Neural progenitor cell (in vitro differentiated cells): ENCODE results near the gene SMAP2. TPM values are rescaled to one million over a fixed set of nuclear protein-coding genes. Genes with fewer than 3 reads are reported as not detected.

Source experiments
- DNase-seq: peaks from one replicate; pipeline ENCODE4 v3.0.0-alpha.2; 2016; ENCODE audit warnings: low spot score
- H2AFZ ChIP-seq: fragments of 200-600 bp; sonication (generic); replicated peaks from 2 replicates; pipeline ENCODE4 v1.6.1; 2016; ENCODE audit warnings: antibody characterized with exemption
- H3F3A ChIP-seq: fragments of 200-600 bp; sonication (generic); 2 replicates; pipeline ENCODE4 v1.6.1; 2016; ENCODE audit warnings: antibody characterized with exemption, low read depth
- H3K27ac ChIP-seq: fragments of 200-600 bp; sonication (generic); 2 replicates; pipeline ENCODE4 v1.5.1; 2016; ENCODE audit warnings: mild to moderate bottlenecking
- H3K27me3 ChIP-seq: fragments of 200-600 bp; sonication (generic); 2 replicates; pipeline ENCODE4 v1.6.1; 2016; ENCODE audit warnings: mild to moderate bottlenecking, moderate library complexity
- H3K36me3 ChIP-seq: fragments of 200-600 bp; sonication (generic); 2 replicates; pipeline ENCODE4 v1.5.1; 2016
- H3K4me1 ChIP-seq: fragments of 200-600 bp; sonication (generic); 2 replicates; pipeline ENCODE4 v1.6.1; 2016; ENCODE audit warnings: mixed run types
- H3K4me2 ChIP-seq: fragments of 200-600 bp; sonication (generic); 2 replicates; pipeline ENCODE4 v1.6.1; 2016
- H3K4me3 ChIP-seq: fragments of 200-600 bp; sonication (generic); 2 replicates; pipeline ENCODE4 v1.5.1; 2016
- H3K79me2 ChIP-seq: fragments of 200-600 bp; sonication (generic); 2 replicates; pipeline ENCODE4 v1.6.1; 2016; ENCODE audit warnings: low read depth
- H3K9ac ChIP-seq: fragments of 200-600 bp; sonication (generic); 2 replicates; pipeline ENCODE4 v1.6.1; 2016
- H3K9me3 ChIP-seq: fragments of 200-600 bp; sonication (generic); 2 replicates; pipeline ENCODE4 v1.5.1; 2016; ENCODE audit warnings: low read depth
- H4K20me1 ChIP-seq: fragments of 200-600 bp; sonication (generic); 2 replicates; pipeline ENCODE4 v1.6.1; 2016; ENCODE audit warnings: low read depth
- H3K27ac Mint-ChIP-seq: 3 replicates; pipeline ENCODE4 v1.8.0; 2021; ENCODE audit warnings: mixed read lengths
- H3K27me3 Mint-ChIP-seq: 2 replicates; pipeline ENCODE4 v1.8.0; 2022; ENCODE audit warnings: low read depth, mild to moderate bottlenecking, inconsistent platforms, moderate library complexity, mixed read lengths; ENCODE audit not compliant: insufficient read depth
- H3K36me3 Mint-ChIP-seq: 3 replicates; pipeline ENCODE4 v1.8.0; 2021; ENCODE audit warnings: mixed read lengths
- H3K4me1 Mint-ChIP-seq: 3 replicates; pipeline ENCODE4 v1.8.0; 2021; ENCODE audit warnings: mixed read lengths
- H3K4me3 Mint-ChIP-seq: 3 replicates; pipeline ENCODE4 v1.8.0; 2021; ENCODE audit warnings: mild to moderate bottlenecking, moderate library complexity, mixed read lengths
- H3K9me3 Mint-ChIP-seq: 3 replicates; pipeline ENCODE4 v1.8.0; 2020; ENCODE audit warnings: mixed read lengths
- CTCF ChIP-seq: fragments of 200-600 bp; sonication (generic); IDR thresholded peaks from 2 replicates; pipeline ENCODE4 v1.5.1; 2017; ENCODE audit warnings: antibody characterized with exemption, mild to moderate bottlenecking
- EZH2 ChIP-seq: fragments of 200-600 bp; sonication (generic); IDR thresholded peaks from 2 replicates; pipeline ENCODE4 v1.6.1; 2017; ENCODE audit warnings: antibody characterized with exemption, mild to moderate bottlenecking, moderate library complexity
- EZH2phosphoT487 ChIP-seq: fragments of 200-600 bp; sonication (generic); IDR thresholded peaks from 2 replicates; pipeline ENCODE4 v1.6.1; 2017; ENCODE audit warnings: antibody characterized with exemption
- total RNA-seq: library from RNA; depleted of rRNA; stranded (reverse); fragments of >200 nt; gene quantifications from 2 replicates; pipeline ENCODE4 v1.2.3, GENCODE V29; 2015; ENCODE audit warnings: low replicate concordance

The SMAP2 gene
- total RNA-seq, 1 donor from 2014 or later: 9.4 TPM

- Mint-ChIP-seq H3K4me3 (no peak overlapping the region), H3K9me3 (no peaks in the 10 kb centered on the region), H3K27me3 (no peaks in the 10 kb centered on the region), H3K4me1 (no peaks in the 10 kb centered on the region), H3K36me3 (no peaks in the 10 kb centered on the region), H3K27ac (no peak overlapping the region)
- no peaks in the 10 kb centered on the region for H3K36me3 ChIP-seq
- H2AFZ ChIP-seq: no peak overlapping the region
- H3K4me2 ChIP-seq: no peak overlapping the region
- no peak overlapping the region for H3K9ac ChIP-seq
- TF ChIP-seq EZH2phosphoT487 (no peak), EZH2 (no peak), CTCF (no peak)
- H3K4me1 ChIP-seq: peaks cover 18% of the 10 kb centered on the region
- H4K20me1 ChIP-seq: no peaks in the 10 kb centered on the region
- H3K27me3 ChIP-seq: no peaks in the 10 kb centered on the region
- H3K27ac ChIP-seq: no peak overlapping the region
- no peak overlapping the region for H3K4me3 ChIP-seq
- H3K79me2 ChIP-seq: no peaks in the 10 kb centered on the region
- no peak for DNase-seq
- H3K9me3 ChIP-seq: no peaks in the 10 kb centered on the region
- H3F3A ChIP-seq: peaks cover 17% of the 10 kb centered on the region
Observed at GRCh38 chr1:40395190-40396175, 22.0 kb downstream of the SMAP2 start.

DNA sequence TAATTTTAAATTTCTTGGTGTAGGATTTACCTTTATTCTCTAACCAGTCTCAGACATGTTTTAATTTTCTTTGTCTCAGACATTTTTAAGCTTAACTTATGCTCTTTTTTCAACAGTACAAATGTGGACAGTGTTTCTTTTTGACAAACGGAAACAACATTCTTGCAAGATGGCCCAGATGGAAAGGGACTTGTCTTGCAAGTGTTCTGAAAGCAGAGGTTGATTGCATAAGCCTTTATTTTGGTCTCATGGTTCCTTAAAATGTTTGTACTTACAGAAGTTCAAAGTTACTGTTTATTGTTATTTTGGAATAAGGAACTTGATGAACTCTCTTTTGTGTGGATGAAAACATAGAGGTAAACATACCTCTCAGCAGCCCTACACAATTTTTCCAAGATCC is 22.9 kb downstream of the SMAP2 start:
- no peak overlapping the region for H3K27ac ChIP-seq

DNA sequence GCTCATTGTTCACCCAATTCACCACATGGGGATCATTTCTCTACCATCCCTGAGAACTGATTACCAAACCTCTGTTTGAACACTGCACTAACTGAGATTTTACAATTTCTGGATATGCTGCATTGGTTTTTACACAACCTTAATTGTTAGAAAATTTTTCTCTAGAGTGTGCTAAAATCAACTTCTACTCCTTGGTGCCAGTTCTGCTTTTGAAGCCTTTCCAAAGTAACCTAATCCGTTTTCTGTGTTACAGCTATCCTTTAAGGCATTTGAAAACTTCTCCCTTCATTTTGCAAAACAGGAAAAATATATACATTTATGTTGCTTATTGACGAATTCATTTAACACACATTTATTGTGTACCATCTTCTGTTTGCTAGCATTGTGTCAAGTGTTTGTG is 23.7 kb downstream of the SMAP2 start:
- no peaks in the 10 kb centered on the region for H3K36me3 Mint-ChIP-seq
- Histone ChIP-seq H3K4me1 (peaks cover 5% of the 10 kb centered on the region), H3K9me3 (no peaks in the 10 kb centered on the region), H4K20me1 (no peaks in the 10 kb centered on the region), H3K27me3 (no peaks in the 10 kb centered on the region), H3K27ac (no peak overlapping the region), H3K36me3 (no peaks in the 10 kb centered on the region), H2AFZ (no peak overlapping the region), H3F3A (peaks cover 6% of the 10 kb centered on the region), H3K79me2 (no peaks in the 10 kb centered on the region), H3K4me2 (no peak overlapping the region), H3K9ac (no peak overlapping the region), H3K4me3 (no peak overlapping the region)
- no peak overlapping the region for H3K4me3 Mint-ChIP-seq
- DNase-seq: no peak
- no peak overlapping the region for H3K27ac Mint-ChIP-seq
- TF ChIP-seq CTCF (no peak), EZH2 (no peak), EZH2phosphoT487 (no peak)
- H3K4me1 Mint-ChIP-seq: no peaks in the 10 kb centered on the region
- no peaks in the 10 kb centered on the region for H3K9me3 Mint-ChIP-seq
- H3K27me3 Mint-ChIP-seq: no peaks in the 10 kb centered on the region

More for the DNA sequence above, 22.9 kb downstream of the SMAP2 start:
- no peak overlapping the region for H3K9ac ChIP-seq
- Mint-ChIP-seq H3K9me3 (no peaks in the 10 kb centered on the region), H3K36me3 (no peaks in the 10 kb centered on the region), H3K27ac (no peak overlapping the region), H3K4me3 (no peak overlapping the region), H3K4me1 (no peaks in the 10 kb centered on the region), H3K27me3 (no peaks in the 10 kb centered on the region)
- peaks cover 13% of the 10 kb centered on the region for H3K4me1 ChIP-seq
- H3K9me3 ChIP-seq: no peaks in the 10 kb centered on the region
- TF ChIP-seq EZH2 (no peak), EZH2phosphoT487 (no peak), CTCF (no peak)
- H3K79me2 ChIP-seq: no peaks in the 10 kb centered on the region
- H3K36me3 ChIP-seq: no peaks in the 10 kb centered on the region
- no peak for DNase-seq
- no peak overlapping the region for H3K4me3 ChIP-seq
- H3K27me3 ChIP-seq: no peaks in the 10 kb centered on the region
- H2AFZ ChIP-seq: no peak overlapping the region
- no peaks in the 10 kb centered on the region for H4K20me1 ChIP-seq
- peaks cover 15% of the 10 kb centered on the region for H3F3A ChIP-seq
- no peak overlapping the region for H3K4me2 ChIP-seq
